ENCODE results near the gene CRYBB1. TPM values are rescaled to one million over a fixed set of nuclear protein-coding genes. Genes with fewer than 3 reads are reported as not detected.

The CRYBB1 gene
- total and polyA plus RNA-seq, 10 donors: 0.34 to 2.9 (median 1.7) TPM

DNA sequence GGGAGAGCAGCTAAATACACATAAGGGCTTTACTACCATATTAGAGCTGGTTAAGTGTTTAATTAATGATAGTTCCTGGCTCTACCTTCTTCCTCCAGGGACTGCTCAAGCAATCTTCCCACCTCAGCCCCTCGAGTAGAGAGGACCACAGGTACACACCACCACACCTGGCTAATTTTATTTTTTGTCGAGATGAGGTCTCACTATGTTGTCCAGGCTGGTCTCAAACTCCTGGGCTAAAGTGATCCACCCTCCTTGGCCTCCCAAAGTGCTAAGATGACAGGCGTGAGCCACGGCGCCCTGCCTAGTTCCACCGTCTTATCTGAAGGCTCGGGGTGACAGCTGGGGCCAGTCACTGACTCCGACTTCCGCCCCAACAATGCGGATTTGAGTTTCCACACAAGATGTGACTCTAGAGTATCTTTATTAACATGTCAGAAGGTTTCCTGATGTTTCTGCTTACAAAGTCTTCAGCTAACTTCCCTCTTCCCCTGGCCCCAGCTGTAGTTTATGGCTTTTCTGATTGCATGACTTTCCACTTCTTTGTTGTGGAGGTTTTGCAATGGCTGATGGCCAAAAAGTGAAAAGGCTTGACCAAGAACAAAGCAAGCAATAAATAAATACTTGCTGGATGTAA lies 44.7 kb downstream of the CRYBB1 start:
- intact Hi-C loops (cut with DNase I; ENCODE audit: low total_unique reads): no loop called here
- WGBS, 5 donors: 21 to 52% (median 31%) methylated on average over 10 of the region's 10 CpGs
- Histone ChIP-seq H3K36me3 (peaks cover 0 to 15% (median 2%) of the 10 kb centered on the region in 6 donors), H3K4me1 (peaks cover 11 to 100% (median 70%) of the 10 kb centered on the region in 6 donors), H3K9me3 (no peaks in the 10 kb centered on the region), H3K4me3 (peak overlapping the region in 1 of 8 donors; percentile 25), H3K27me3 (replicated peaks in 1 of 7) (no peaks in the 10 kb centered on the region), H3K27ac (peak overlapping the region in 7 of 8 donors; percentile 68 to 88 (median 81))
- DNase-seq: peak; percentile 91
- TF ChIP-seq POLR2A (IDR thresholded peaks at IDR 0.05) (no peak), CTCF (IDR thresholded peaks at IDR 0.05 in 8 of 11, conservative IDR thresholded peaks at IDR 0.05 in 3 of 11) (no peak), POLR2AphosphoS5 (IDR thresholded peaks at IDR 0.05) (peak; percentile 29 to 64 (median 44))

DNA sequence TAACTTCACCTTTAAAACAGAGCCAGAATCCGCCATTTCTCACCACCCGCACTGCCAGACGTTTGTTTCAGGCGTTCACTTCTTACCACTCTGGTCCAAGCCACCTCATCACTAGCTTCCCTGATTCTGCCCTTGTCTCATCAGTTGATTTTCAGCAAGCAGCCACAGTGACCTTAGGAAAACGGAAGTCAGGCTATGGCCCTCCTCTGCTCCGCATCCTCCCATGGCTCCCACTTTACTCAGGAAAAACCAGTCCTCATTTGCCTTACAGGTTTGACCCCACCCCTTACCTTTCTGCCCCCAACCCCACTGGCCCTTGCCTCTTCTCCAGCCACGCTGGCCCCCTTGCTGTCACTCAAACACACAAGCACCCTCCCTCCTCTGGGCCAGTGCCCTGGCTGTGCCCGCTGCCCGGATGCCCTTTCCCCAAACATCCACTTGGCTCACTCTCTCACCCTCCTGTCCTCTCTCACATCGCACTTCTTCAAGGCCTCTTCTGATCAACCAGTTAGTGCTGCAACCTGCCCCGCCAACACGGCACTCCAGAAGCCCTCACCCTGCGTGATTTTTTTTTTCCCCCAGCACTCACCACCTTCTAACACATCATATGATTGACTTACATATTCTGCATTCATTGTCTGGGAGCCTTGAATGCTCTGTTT lies 46.8 kb downstream of the CRYBB1 start:
- H3K4me1 ChIP-seq: peaks cover 13 to 100% (median 69%) of the 10 kb centered on the region in 6 donors
- DNase-seq: no peak
- H3K4me3 ChIP-seq: no peak overlapping the region
- peaks cover 0 to 20% (median 4%) of the 10 kb centered on the region in 6 donors for H3K36me3 ChIP-seq
- TF ChIP-seq CTCF (IDR thresholded peaks at IDR 0.05 in 8 of 11, conservative IDR thresholded peaks at IDR 0.05 in 3 of 11) (no peak), POLR2A (IDR thresholded peaks at IDR 0.05) (no peak), POLR2AphosphoS5 (IDR thresholded peaks at IDR 0.05) (no peak)
- intact Hi-C loops (cut with DNase I; ENCODE audit: low total_unique reads): no loop called here
- H3K9me3 ChIP-seq: no peaks in the 10 kb centered on the region
- H3K27ac ChIP-seq: peak overlapping the region in 3 of 8 donors; percentile 1 to 33 (median 22)
- no peaks in the 10 kb centered on the region for H3K27me3 ChIP-seq (replicated peaks in 1 of 7)
- 84 to 89% (median 86%) methylated on average over 13 of the region's 13 CpGs for WGBS, 5 donors

DNA sequence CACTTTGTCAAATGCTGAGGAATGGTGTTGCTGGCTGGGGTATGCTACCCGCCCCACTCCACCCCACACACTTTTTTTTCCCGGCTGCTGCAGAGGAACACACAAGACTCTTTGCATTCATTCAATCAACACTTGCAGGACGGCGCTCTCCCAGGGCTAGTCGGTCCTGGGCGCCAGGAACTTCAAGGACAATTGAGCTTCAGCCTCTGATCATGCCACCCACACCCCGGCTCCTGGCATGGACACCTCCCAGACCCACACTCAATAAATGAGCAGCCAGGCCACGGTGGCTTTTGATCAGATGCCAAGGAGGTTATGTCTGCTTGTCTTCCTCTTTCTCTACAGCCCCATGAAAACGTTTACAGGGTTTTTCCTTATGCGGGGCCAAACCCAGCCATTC lies 47.7 kb downstream of the CRYBB1 start:
- no peak overlapping the region for H3K4me3 ChIP-seq
- H3K27me3 ChIP-seq (replicated peaks in 1 of 7): no peaks in the 10 kb centered on the region
- H3K27ac ChIP-seq: peak overlapping the region in 3 of 8 donors; percentile 1 to 33 (median 22)
- DNase-seq: no peak
- TF ChIP-seq CTCF (IDR thresholded peaks at IDR 0.05 in 8 of 11, conservative IDR thresholded peaks at IDR 0.05 in 3 of 11) (no peak), POLR2A (IDR thresholded peaks at IDR 0.05) (no peak), POLR2AphosphoS5 (IDR thresholded peaks at IDR 0.05) (no peak)
- H3K4me1 ChIP-seq: peaks cover 13 to 100% (median 68%) of the 10 kb centered on the region in 6 donors
- H3K9me3 ChIP-seq: no peaks in the 10 kb centered on the region
- intact Hi-C loops (cut with DNase I; ENCODE audit: low total_unique reads): no loop called here
- H3K36me3 ChIP-seq: peaks cover 0 to 27% (median 4%) of the 10 kb centered on the region in 6 donors
- 23 to 33% (median 28%) methylated on average over 10 of the region's 10 CpGs for WGBS, 5 donors

DNA sequence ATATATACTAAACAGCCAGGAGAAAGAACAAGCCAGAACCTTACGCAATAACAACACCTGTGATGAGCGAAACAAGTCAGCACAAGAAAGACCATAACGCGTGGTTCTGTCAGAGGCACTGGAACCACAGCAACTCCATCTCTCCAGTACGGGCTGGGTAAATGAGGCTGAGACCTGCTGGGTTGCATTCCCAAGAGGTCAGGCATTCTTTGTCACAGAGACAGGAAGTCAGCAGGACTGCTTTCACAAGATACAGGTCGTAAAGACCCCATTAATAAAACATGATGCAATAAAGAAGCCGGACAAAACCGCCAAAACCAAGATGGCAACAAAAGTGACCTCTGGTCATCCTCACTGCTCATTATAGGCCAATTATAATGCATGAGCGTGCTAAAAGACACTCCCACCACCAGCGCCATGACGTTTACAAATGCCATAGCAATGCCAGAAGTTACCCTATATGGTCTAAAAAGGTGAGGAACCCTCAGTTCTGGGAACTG lies 49.6 kb downstream of the CRYBB1 start:
- Histone ChIP-seq H3K27me3 (replicated peaks in 1 of 7) (no peaks in the 10 kb centered on the region), H3K36me3 (peaks cover 0 to 43% (median 10%) of the 10 kb centered on the region in 6 donors), H3K27ac (peak overlapping the region in 1 of 8 donors; percentile 33), H3K9me3 (no peaks in the 10 kb centered on the region), H3K4me1 (peaks cover 13 to 100% (median 68%) of the 10 kb centered on the region in 6 donors), H3K4me3 (no peak overlapping the region)
- 74 to 79% (median 76%) methylated on average over 11 of the region's 11 CpGs for WGBS, 5 donors
- intact Hi-C loops (cut with DNase I; ENCODE audit: low total_unique reads): no loop called here
- DNase-seq: no peak
- TF ChIP-seq CTCF (IDR thresholded peaks at IDR 0.05 in 8 of 11, conservative IDR thresholded peaks at IDR 0.05 in 3 of 11) (no peak), POLR2A (IDR thresholded peaks at IDR 0.05) (no peak), POLR2AphosphoS5 (IDR thresholded peaks at IDR 0.05) (no peak)
